OCI-LY1 (cell line): ENCODE data around the gene ROBO1.

ENCODE experiments used
- H2AFZ ChIP-seq: fragments of 200-600 bp; sonication (generic), shearing (Covaris generic); 2 replicates; pipeline ENCODE4 v1.6.0; 2014; ENCODE audit warnings: antibody characterized with exemption, mild to moderate bottlenecking, low read length
- H3F3A ChIP-seq: fragments of 200-600 bp; sonication (generic), shearing (Covaris generic); 2 replicates; pipeline ENCODE4 v1.6.0; 2014; ENCODE audit warnings: mild to moderate bottlenecking, antibody characterized with exemption, low read length, moderate library complexity; ENCODE audit not compliant: insufficient read depth
- H3K27ac ChIP-seq: fragments of 200-600 bp; sonication (generic); 2 replicates; pipeline ENCODE4 v1.5.1; 2014; ENCODE audit warnings: low read length, mixed run types, mild to moderate bottlenecking, low read depth; ENCODE audit not compliant: poor library complexity, severe bottlenecking
- H3K27me3 ChIP-seq: fragments of 200-600 bp; sonication (generic); 2 replicates; pipeline ENCODE4 v1.6.0; 2014; ENCODE audit warnings: antibody characterized with exemption, mild to moderate bottlenecking, low read length, moderate library complexity; ENCODE audit not compliant: insufficient read depth
- H3K36me3 ChIP-seq: fragments of 200-600 bp; sonication (generic); 2 replicates; pipeline ENCODE4 v1.6.1; 2014; ENCODE audit warnings: mild to moderate bottlenecking, antibody characterized with exemption, low read length, moderate library complexity, mixed read lengths; ENCODE audit not compliant: insufficient read depth
- H3K4me1 ChIP-seq: fragments of 200-600 bp; sonication (generic); 2 replicates; pipeline ENCODE4 v1.5.1; 2014; ENCODE audit warnings: mild to moderate bottlenecking, low read length, moderate library complexity; ENCODE audit not compliant: insufficient read depth, severe bottlenecking
- H3K4me2 ChIP-seq: fragments of 200-600 bp; sonication (generic), shearing (Covaris generic); 2 replicates; pipeline ENCODE4 v1.6.1; 2014; ENCODE audit warnings: low read length
- H3K4me3 ChIP-seq: fragments of 200-600 bp; sonication (generic); 2 replicates; pipeline ENCODE4 v1.5.1; 2014; ENCODE audit warnings: low read length, low read depth, mild to moderate bottlenecking, mixed read lengths; ENCODE audit not compliant: poor library complexity, severe bottlenecking
- H3K79me2 ChIP-seq: fragments of 200-600 bp; shearing (Covaris generic); 2 replicates; pipeline ENCODE4 v1.6.1; 2016; ENCODE audit warnings: mixed run types, low read length, mixed read lengths; ENCODE audit not compliant: insufficient read depth
- H3K9ac ChIP-seq: fragments of 200-600 bp; sonication (generic), shearing (Covaris generic); 2 replicates; pipeline ENCODE4 v1.6.1; 2014; ENCODE audit warnings: mild to moderate bottlenecking, low read length, mixed read lengths
- H3K9me2 ChIP-seq: fragments of 200-600 bp; sonication (generic), shearing (Covaris generic); 2 replicates; pipeline ENCODE4 v1.6.1; 2014; ENCODE audit warnings: low read depth, mild to moderate bottlenecking, low read length, mixed read lengths
- H3K9me3 ChIP-seq: fragments of 200-600 bp; shearing (Covaris generic); 2 replicates; pipeline ENCODE4 v1.6.1; 2014; ENCODE audit warnings: low read length, mixed read lengths
- H4K20me1 ChIP-seq: fragments of 200-600 bp; sonication (generic), shearing (Covaris generic); 2 replicates; pipeline ENCODE4 v1.6.0; 2016; ENCODE audit warnings: mild to moderate bottlenecking, low read length; ENCODE audit not compliant: insufficient read depth
- CTCF ChIP-seq: fragments of 200-600 bp; sonication (generic), shearing (Covaris generic); IDR thresholded peaks from 2 replicates; pipeline ENCODE4 v1.5.1; 2017; ENCODE audit warnings: mild to moderate bottlenecking, antibody characterized with exemption, low read length, moderate library complexity, mixed read lengths
- EZH2 ChIP-seq: fragments of 200-600 bp; sonication (generic), shearing (Covaris generic); IDR thresholded peaks from 2 replicates; pipeline ENCODE4 v1.8.0; 2017; ENCODE audit warnings: borderline replicate concordance, mixed run types, mild to moderate bottlenecking, antibody characterized with exemption, low read length, moderate library complexity, mixed read lengths

The ROBO1 gene

GRCh38 chr3:79477242-79477641, 290.6 kb downstream of the ROBO1 start:
- no peak overlapping the region for H3K4me2 ChIP-seq
- no peak overlapping the region for H3K4me3 ChIP-seq
- H2AFZ ChIP-seq = no peak overlapping the region
- no peaks in the 10 kb centered on the region for H3K9me2 ChIP-seq
- no peaks in the 10 kb centered on the region for H3K4me1 ChIP-seq
- H3K27ac ChIP-seq = no peak overlapping the region
- no peaks in the 10 kb centered on the region for H4K20me1 ChIP-seq
- TF ChIP-seq CTCF = no peak
- TF ChIP-seq EZH2 = no peak
- H3K79me2 ChIP-seq = no peaks in the 10 kb centered on the region
- no peaks in the 10 kb centered on the region for H3K36me3 ChIP-seq
- H3F3A ChIP-seq = no peaks in the 10 kb centered on the region
- H3K27me3 ChIP-seq = no peaks in the 10 kb centered on the region
- no peak overlapping the region for H3K9ac ChIP-seq
- no peaks in the 10 kb centered on the region for H3K9me3 ChIP-seq

GRCh38 chr3:79473993-79474392, 293.8 kb downstream of the ROBO1 start:
- no peak overlapping the region for H3K4me2 ChIP-seq
- TF ChIP-seq EZH2 (no peak), CTCF (no peak)
- H3K27me3 ChIP-seq = no peaks in the 10 kb centered on the region
- H3K9me2 ChIP-seq = no peaks in the 10 kb centered on the region
- H4K20me1 ChIP-seq = no peaks in the 10 kb centered on the region
- H3K9me3 ChIP-seq = no peaks in the 10 kb centered on the region
- H3K36me3 ChIP-seq = no peaks in the 10 kb centered on the region
- H3K27ac ChIP-seq = no peak overlapping the region
- no peak overlapping the region for H3K4me3 ChIP-seq
- H3K9ac ChIP-seq = no peak overlapping the region
- no peaks in the 10 kb centered on the region for H3K79me2 ChIP-seq
- no peaks in the 10 kb centered on the region for H3F3A ChIP-seq
- H3K4me1 ChIP-seq = no peaks in the 10 kb centered on the region
- H2AFZ ChIP-seq = no peak overlapping the region

GRCh38 chr3:79467721-79468120, 300.1 kb downstream of the ROBO1 start:
- Histone ChIP-seq H3K9ac (no peak overlapping the region), H3K4me2 (no peak overlapping the region), H3K4me1 (no peaks in the 10 kb centered on the region), H3K79me2 (no peaks in the 10 kb centered on the region), H3K36me3 (no peaks in the 10 kb centered on the region), H3K27me3 (no peaks in the 10 kb centered on the region), H3K4me3 (no peak overlapping the region), H3K9me2 (no peaks in the 10 kb centered on the region), H2AFZ (no peak overlapping the region), H3K27ac (no peak overlapping the region), H3F3A (no peaks in the 10 kb centered on the region), H3K9me3 (no peaks in the 10 kb centered on the region), H4K20me1 (no peaks in the 10 kb centered on the region)
- TF ChIP-seq CTCF (no peak), EZH2 (no peak)
